HG02759 (cell line): ENCODE data around the gene STXBP5.

Experiments
- ATAC-seq: cut with Tn5 transposase; IDR thresholded peaks from one replicate; pipeline ENCODE4 v1.9.1; 2021; ENCODE audit warnings: mild to moderate bottlenecking, moderate library complexity; ENCODE audit not compliant: unreplicated experiment

STXBP5 gene

DNA sequence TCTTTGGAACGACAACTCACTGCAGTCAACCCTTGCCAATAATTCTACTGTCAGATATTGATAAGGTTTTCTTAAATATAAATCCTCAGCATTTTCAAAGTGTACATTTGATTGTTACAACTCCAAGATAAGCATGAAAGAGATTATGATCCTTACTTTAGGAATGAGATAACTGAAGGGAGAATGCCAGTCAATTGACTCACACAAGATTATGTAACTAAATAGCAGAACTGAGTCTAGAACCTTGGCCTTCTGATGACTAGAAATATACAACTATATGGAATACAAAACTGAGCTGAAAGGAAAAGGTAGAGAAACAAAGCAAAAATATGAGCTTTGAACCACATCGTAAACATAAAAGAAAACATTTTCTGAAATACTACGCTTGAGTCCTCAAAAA is 26.9 kb upstream of the STXBP5 start:
- no peak for ATAC-seq

DNA sequence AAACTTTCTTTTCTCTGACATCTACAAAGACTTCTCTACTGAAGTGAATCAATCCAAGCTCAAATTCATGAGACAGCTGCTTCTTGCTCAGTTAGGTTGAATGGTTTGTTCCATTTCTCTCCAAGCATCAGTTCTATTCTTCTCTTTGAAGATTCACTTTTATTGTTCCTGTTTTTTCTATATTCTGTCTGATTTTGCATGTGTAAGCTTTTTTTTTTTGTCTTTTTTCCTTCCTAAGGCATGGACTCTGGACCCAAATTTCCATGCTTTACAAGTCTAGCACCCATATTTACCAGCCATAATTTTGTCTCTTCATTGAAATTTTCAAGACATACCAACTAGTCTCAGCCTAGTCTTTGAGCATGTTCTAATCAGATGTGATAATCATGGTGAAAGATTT is 25.9 kb upstream of the STXBP5 start:
- no peak for ATAC-seq

DNA sequence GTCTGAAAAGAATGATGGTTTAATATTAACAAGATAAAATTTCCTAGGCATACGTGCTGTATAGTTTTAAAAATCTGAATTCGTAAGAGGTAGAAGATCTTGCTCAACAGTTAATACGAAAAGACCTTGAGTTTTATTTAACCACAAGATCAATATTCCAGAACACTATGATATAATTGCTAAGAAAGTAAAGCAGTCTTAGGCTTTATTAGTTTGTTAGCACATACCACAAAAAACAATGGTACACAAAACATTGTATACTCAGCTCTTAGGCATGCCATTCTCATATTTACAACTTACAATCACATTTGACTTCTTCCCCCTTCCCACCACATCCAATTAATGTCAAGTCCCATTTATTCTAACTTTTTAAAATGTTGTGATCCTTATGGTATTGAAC is 24.4 kb upstream of the STXBP5 start:
- no peak for ATAC-seq

DNA sequence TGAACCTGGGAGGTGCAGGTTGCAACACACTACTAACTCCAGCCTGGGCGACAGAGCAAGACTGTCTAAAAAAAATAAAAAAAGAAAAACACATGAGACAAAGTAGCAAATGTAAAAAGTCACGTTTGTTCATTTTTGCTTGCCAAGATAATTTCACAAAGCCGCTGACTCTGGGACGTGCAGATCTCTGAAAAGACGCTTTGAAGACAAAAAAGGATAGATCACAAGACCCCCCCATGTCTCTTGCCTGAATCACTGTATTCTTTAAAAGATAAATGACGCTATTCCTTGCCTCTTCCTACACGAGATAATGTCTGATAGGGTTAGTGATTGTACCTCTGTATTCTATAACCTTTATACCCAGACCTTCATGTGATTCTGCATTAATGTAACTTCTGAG is 23.3 kb upstream of the STXBP5 start:
- ATAC-seq, result no peak

DNA sequence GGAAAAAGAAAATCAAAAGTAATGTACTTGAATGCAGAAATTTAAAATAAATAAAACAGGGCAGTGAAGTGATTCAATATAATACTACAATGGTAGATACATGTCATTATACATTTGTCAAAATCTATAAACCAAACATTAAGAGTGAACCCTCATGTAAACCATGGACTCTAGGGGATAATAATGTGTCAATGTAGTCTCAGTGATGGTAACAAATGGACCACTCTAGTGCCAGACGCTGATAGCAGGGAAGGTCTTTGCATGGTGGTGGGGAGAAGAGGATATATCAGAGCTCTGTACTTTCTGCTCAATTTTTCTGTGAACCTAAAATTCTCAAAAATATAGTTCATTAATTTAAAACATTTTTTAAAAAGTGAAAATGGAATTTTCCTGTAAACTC is 19.8 kb upstream of the STXBP5 start:
- no peak for ATAC-seq

DNA sequence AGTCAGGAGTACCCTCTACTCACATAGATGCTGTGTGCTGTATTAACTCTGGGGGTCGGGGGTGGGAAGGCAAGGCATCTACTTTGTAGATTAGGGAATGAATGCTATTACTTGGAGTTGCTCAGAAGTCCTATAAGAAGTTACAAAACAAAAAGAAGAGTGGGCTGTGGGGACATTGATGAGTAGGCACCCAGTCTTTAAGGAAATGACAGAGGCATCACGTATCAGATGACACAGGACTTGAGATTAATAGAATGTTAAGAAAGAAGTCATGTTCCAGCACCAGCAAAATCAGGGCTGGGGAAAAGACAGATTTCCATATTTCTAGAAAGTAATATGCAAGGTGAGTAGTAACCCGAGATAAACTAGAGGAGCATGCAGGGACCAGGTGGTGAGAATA is 19.0 kb upstream of the STXBP5 start:
- ATAC-seq, result no peak

DNA sequence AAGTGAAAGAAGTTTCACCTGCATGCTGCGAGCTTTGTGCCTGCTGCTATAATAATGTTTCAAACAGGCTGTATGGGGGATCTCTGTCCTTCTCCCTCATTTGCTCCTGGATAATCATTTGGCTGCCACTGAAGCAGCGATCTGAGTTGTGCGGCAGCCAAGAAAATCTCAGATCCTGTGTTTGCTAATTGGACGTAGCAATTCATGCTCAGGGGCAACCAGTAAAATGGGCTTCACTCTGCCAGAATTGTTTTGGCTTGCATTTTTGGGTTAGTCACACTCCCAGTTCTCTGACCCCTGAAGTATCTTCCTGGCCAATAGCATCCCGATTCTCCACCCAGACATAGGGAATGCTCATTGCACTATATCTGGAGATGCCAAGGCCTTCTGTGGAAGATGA is 13.7 kb upstream of the STXBP5 start:
- no peak for ATAC-seq

DNA sequence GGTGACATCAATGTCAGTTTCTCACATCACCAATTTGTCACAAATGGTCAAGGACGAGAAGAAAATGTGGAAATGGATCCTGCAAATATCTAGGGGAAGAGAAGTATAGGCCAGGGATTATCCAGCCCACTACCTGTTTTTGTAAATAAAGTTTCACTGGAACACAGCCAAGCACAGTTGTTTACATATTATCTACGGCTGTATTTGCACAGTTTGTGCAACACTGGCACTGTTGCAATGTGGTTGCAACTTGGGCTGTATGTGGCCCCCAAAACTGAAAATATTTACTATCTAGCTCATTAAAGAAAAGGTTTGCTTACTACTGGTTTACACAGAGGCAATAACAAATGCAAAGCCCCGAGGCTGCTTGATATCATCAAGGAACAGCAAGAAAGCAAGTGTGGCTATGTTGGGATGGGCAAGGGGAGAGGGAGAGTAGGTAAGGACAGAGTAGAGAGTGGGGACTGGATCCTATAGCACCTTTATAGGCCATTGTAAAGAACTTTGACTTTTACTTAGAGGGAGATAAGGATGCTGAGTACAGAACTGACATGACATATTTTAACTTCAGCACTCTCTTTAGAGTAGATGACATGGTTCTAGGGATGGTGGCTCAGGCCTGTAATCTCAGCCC is 11.8 kb upstream of the STXBP5 start:
- no peak for ATAC-seq

DNA sequence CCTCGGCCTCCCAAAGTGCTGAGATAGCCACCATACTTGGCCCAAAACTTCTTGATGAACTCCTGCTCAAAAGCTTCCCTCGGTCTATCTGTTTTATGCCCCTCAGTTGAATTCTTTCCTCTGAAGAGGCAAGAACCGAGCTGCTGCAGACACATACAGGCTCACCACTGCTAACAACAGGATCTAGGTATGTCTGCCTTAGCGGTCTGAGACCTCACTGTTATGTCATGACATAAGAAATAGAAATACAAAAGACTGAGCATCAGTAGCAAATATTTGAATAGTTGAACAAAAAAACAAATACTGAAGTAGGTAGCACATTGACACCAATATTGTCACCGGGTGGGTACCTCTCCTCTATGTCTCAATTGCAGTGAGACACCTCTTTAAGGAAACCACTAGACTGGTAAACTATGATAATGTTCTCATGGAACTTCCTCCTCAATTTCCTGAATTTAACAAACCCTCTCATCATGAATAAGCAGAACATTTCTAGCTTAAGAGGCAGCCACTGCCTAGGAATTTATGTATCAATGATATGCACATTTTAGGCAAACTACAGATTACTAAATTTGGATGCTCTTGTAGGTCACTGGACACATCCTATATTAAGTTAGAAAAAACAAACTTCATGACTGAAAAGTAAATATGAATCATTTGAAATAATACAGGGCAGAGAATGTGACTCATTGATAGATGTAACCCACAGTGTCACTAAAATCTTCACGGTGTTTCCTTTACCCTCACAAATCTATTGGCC is 9.4 kb upstream of the STXBP5 start:
- no peak for ATAC-seq

DNA sequence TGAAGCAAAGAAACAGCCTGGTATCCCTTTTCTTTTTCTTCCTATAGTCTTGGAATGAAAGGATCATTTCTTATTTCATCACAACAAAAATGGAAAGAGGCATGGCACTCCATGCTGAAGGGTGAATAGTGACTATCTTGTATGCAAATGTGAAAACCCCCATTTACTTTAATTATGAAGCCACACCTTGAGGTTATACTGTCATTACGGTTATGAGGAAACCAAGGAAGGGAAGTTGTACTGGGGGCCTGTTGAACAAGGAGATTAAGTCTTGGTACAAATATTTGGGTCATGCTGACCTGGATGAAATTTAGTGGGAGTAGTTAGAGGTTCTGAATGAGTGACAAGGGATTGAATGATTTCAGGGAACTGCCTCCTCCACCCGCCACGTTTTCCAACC is 8.7 kb upstream of the STXBP5 start:
- no peak for ATAC-seq

DNA sequence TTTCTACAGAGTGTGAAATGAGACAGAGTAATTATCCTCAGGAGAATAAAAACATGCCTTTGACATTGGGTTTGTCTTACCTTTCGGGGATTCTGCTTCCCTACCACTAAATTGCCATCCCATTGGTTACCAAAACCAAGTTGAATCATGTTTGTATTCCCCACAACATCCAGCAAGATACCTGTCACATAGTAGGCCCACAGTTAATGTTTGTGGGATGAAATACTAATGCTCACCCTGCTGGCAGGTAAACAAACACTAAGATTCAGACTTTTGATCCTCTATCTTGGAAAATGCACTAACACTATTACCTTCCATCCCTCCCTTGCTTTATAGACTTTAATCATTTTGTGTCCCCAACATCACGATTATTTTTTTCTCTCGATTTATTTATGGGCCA is 8.2 kb upstream of the STXBP5 start:
- no peak for ATAC-seq

DNA sequence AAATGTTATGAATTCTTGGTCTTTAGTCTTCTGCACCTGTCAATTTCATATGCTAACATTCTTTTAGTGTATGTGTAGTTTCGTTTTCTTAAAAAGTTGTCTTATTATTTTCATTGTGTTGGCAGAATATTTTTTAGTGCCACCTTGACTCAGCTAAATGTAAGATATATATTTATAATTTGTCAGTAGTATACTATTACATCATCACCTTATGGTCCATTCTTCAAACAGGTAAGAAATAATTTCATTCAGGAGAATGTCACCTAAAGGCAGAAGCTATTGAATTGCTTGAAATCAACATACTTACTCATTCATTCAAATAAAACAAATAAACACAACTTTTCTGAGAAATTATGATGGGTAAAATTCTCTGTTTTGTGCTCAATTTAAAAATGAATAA is 3.5 kb upstream of the STXBP5 start:
- ATAC-seq, result no peak

DNA sequence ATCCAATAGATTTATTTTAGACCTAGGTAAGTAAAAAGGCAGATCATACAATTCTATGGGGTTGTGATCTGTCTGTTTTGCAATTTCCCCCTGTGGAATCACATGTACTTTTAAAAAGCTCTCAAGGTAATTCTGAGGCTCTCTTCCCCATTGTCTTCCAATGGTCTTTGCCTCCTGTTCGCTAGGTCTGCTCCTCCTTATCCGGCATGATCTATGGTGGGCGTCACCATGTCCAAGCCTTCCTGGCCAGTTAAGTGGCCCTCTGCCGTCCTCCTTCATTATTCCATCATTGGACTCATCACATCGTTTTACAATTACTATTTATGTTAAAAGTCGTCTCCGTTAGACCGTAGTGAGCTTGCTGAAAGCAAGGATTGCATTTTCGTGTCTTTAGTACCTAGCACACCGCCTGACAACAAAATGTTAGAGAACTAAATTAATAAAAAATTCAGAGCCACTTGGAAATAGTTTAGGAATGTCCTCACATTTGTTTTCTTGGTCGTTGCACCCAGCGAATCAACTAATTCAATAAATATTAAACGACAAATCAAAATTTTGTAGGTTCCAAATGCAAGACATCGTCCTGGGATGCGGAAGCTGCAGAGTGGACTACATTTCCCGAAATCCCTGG is 2.2 kb upstream of the STXBP5 start:
- peak; percentile 4 for ATAC-seq

DNA sequence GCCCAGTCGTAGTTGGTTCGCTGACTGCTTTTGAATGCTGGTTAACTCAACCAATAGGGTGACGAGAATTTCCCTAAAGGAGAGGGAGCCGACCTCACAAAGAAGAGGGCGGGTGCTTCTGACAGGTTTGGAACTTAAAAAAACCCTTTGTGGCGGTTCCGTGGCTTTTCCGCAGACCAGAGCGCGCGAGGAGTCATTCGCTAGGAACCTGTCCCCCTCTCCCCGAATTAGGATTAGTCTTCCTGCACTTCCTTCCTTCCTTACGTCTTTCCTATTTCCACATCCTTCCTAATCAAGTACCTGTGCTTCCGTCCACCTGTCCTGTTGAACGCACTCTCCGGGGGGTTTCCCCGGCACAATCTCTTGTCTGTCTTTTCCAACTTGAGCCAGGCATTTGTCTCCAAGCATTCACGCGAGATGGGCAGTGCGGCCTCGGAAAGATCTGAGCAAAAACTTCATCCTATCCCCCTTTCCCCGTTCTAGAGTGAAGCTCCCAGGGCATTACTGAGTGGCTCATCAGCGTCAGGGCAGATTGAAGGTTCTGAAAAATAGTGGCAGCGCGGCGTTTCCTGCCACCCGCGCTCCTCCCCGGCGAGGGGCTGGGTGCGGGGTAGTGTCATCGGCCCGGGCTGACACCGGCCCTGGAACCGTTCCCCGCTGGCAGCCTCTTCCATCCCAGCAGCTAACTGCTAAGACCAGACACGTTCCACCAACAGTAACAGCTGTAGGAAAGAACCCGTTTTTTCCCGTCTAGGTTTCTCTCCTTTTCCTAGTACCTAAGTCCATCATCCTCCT is 1.5 kb upstream of the STXBP5 start:
- ATAC-seq, result peak; percentile 73

DNA sequence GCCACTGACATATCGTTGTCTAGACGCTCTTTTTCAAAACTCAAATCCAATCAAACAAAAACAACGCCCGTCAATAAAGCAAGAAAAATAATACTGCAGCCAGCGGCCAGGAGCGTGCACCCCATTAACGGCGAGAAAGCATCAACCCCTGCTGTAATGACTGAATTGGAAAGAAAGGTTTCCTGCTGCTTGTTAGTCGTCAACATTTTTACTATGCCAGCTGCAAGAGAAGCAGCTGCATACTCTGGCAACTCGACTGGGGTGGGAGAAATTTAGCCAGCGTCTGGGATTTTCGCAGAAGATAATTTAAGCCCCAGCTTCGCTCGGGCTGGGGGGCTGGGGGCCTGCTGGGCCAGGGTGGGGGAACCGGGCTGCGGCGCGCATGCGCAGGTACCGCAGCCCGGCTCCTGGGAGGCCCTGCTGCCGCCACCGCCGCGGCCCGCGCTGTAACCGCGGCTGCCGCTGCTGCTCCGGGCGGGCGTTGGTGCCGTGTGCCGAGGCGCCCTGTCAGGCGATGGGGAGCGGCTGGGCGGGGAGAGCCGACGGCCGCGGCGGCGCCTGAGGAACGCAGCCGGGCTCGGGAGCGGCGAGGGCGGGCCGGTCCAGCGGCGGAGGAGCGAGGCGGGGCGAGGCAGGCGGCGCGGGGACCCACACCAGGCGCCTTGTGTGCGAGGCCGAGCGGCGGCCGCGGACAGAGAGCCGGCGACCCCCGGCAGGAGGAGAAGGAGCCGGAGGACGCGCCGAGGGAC is 732 bp upstream of the STXBP5 start:
- peak; percentile 63 for ATAC-seq

DNA sequence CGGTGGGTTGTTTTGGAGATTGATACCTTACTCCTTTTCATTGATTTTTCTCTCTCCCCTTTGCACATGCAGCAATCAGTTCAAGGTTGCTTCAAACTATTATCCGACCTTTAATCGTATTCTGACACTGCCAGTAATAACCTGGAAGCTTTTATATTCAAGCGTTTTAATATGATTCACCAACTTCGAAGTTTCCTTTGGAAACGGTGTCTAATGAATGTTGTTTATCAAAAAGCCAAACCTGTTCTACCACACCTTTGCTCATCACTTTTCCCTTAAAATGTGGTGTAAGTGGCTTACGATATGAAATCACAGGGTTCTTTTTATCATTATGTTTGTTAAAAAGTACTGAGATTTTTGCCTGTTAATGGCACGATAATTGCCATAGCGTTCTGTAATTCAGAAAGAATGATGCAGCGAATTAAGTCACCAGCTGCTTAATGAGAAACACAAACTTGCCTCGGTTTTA is 660 bp downstream of the STXBP5 start:
- no peak for ATAC-seq

DNA sequence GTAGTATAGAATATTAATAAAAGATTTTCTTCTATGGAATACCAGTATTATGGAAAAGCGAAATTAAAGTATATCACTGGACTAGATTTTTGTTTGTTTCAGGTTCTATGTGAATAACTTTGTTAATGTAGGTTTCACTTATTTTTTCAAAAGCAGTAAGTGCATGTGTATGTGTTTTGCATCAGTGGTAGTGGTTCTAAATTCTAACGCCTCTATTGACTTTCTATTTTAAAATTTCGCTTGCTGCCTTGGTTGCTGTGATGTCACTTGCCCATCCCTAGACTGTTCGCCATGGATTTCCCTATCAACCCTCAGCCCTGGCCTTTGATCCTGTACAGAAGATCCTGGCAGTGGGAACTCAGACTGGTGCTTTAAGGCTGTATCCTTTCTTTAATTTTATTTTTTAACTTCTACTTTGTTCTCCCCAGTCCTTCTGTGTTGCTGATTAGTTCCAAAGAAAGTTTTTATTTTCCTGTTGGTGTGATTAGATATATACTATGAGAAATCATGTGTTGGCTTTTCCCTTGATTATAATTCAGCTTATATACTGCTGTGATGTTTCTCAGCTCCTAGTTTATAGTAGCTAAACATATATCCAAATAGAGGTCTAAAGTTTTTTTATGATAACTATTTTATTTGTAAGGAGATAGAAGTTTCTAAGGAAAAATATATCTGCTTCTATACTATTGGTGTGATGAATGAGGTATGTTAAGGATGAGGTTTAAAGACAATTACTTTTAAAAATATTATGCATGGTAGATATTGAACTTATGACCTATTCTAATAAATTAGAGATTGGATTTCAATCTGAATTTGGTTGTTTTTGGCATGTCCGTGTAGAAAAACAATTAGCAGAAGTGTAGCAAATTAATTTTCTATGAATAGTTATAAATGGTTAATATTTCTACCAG is 1.7 kb downstream of the STXBP5 start:
- ATAC-seq, result no peak

DNA sequence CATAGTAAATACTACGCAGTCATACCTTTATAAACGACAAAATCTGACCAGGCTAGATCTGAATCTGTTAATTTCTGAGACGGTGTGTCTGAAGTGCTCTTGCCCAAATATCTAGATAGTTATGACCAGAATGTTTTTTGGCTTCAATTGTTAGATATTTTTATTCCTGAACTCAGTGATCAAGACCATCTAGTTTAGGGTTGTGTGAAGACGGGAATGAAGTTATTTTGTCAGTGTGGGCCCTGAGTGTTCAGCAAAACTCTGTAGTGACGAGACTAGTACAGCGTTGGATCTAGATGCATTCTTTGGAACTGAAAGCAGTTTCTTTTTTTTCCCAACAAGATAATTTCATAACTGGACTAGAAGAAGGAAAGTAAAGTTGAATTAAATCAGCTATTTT is 3.1 kb downstream of the STXBP5 start:
- no peak for ATAC-seq

DNA sequence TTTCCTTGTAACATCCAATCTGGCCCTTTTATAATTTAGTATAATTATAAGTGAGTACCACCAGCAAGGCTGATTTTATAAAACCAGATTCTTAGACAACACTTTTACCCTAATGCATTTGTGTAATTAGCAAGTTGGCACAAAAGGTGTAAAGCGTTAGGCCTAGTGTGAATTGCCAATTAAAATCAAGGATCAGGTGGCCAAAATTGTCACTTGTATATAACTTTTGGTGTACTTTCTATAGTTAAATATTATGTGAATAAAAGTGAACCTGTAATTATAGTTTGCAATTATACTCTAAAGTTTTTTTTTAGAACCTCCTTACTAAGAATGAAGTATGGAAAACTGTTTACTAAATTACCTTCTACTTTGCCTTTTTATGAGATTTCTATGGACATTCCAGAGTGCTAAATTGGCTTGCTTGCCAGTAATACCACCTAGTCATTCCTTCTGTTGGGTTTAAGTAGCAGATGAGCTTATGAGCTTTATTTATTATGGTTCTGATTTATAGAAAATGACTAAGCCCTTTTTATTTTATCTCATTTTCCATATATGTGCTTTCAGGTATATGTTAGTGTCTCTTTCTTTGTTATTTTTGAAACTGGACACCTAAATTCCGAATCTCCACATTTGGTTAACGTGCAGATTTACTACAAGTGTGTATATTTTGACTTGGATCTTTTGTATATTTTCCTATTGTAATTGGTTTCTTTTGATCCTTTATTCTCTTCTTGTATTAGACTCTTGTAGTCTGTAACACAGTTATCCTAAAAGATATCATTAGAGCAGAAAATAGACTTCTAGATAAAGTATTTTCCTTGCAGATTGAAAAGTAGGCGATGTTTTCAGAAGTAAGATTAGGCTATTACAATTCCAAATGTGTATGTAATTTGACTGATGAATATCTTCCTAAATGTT is 3.9 kb downstream of the STXBP5 start:
- no peak for ATAC-seq
